Left colon (tissue), 2 donors: ENCODE measurements around the gene NHLH1. TPM values are rescaled to one million over a fixed set of nuclear protein-coding genes. Genes with fewer than 3 reads are reported as not detected.

ENCODE experiments used
- ATAC-seq: fragments of 200-7000 bp; cut with Tn5 transposase; one replicate; pipeline ENCODE4 v1.9.1; 2020; ENCODE audit warnings: mild to moderate bottlenecking, moderate library complexity
- DNase-seq, 2 donors: peaks; one replicate each; pipeline ENCODE4 v3.0.0-alpha.2; 2020
- intact Hi-C, 2 donors: fragments of 100-400 bp; cut with DNase I in 1 of 2; cut with micrococcal nuclease in 1 of 2; formaldehyde crosslinking; loops; one replicate each; pipeline versions ENCODE4 v1.11.2 to v1.14.0; 2022; cut with DNase I, micrococcal nuclease
- long read RNA-seq: library from polyadenylated mRNA; unstranded; transcript quantifications from one replicate; pipeline ENCODE4 v2.0.0, GENCODE V29; 2021
- total RNA-seq, 2 donors: library from RNA; stranded (reverse); fragmentation: NEBNext Ultra II Directional; extraction: Animal tissue kit (Norgen Biotek cat#: 25700); gene quantifications; one replicate each; pipeline ENCODE4 v1.2.1, GENCODE V29; 2021
- donor health status: DM: no; HTN: no; CAD: no.
- donor health status: DM: yes; HTN: yes; CAD: no.

The NHLH1 gene
- total RNA-seq: under 1 TPM in 1 of 2 donors, not detected in 1; 0.20 TPM
- long read RNA-seq: 0 reads

- no peak for DNase-seq
- intact Hi-C loops: no loop called here
Measured at GRCh38 chr1:160366731-160367515, at the start of gene NHLH1. Gene NHLH1 (plus strand): TSS chr1:160367071. CDS start chr1:160370732, 3,661 bp downstream.

GRCh38 chr1:160322831-160323230 is 44.0 kb upstream of the NHLH1 start:
- no peak for DNase-seq
- ATAC-seq: no peak
- intact Hi-C loops: no loop called here

More at GRCh38 chr1:160366731-160367515, at the start of gene NHLH1:
- no peak for ATAC-seq

GRCh38 chr1:160325252-160325651 is 41.6 kb upstream of the NHLH1 start:
- intact Hi-C loops: no loop called here
- no peak for ATAC-seq

GRCh38 chr1:160326418-160326817 is 40.5 kb upstream of the NHLH1 start:
- ATAC-seq: no peak
- DNase-seq: no peak
- intact Hi-C loops: no loop called here

More at GRCh38 chr1:160325252-160325651, 41.6 kb upstream of the NHLH1 start:
- DNase-seq: no peak

- intact Hi-C loops: no loop called here
Measured at GRCh38 chr1:160328184-160328583, 38.7 kb upstream of the NHLH1 start.

GRCh38 chr1:160330119-160330518 is 36.8 kb upstream of the NHLH1 start:
- no peak for ATAC-seq
- no peak for DNase-seq
- intact Hi-C loops: no loop called here

More at GRCh38 chr1:160328184-160328583, 38.7 kb upstream of the NHLH1 start:
- DNase-seq (no peak), ATAC-seq (no peak)

- intact Hi-C loops: no loop called here
- no peak for DNase-seq
- no peak for ATAC-seq
Measured at GRCh38 chr1:160332516-160332915, 34.4 kb upstream of the NHLH1 start.

GRCh38 chr1:160338580-160338979 is 28.3 kb upstream of the NHLH1 start:
- DNase-seq: no peak
- intact Hi-C loops: no loop called here

GRCh38 chr1:160340146-160340545 is 26.7 kb upstream of the NHLH1 start:
- ATAC-seq (no peak), DNase-seq (no peak)
- intact Hi-C loops: no loop called here

More at GRCh38 chr1:160338580-160338979, 28.3 kb upstream of the NHLH1 start:
- ATAC-seq: no peak

GRCh38 chr1:160340866-160341265 is 26.0 kb upstream of the NHLH1 start:
- ATAC-seq (no peak), DNase-seq (no peak)
- intact Hi-C loops: no loop called here

GRCh38 chr1:160342526-160342925 is 24.3 kb upstream of the NHLH1 start:
- ATAC-seq (peak; percentile 44), DNase-seq (peak in 1 of 2 donors; percentile 15)
- intact Hi-C loops: no loop called here

- peak; percentile 97 for ATAC-seq
- intact Hi-C loops: no loop called here
- peak; percentile 94 for DNase-seq
Measured at GRCh38 chr1:160342953-160343869, 23.7 kb upstream of the NHLH1 start, which contains the start of the genes COPA and NCSTN. Gene COPA (minus strand): TSS chr1:160343250. CDS start chr1:160343170, 80 bp downstream. Gene NCSTN (plus strand): TSS chr1:160343383. CDS start chr1:160343397, 14 bp downstream.

GRCh38 chr1:160344241-160344640 is 22.6 kb upstream of the NHLH1 start:
- ATAC-seq (no peak), DNase-seq (no peak)
- intact Hi-C loops: no loop called here

GRCh38 chr1:160344936-160345335 is 21.9 kb upstream of the NHLH1 start:
- ATAC-seq (no peak), DNase-seq (no peak)
- intact Hi-C loops: no loop called here

- no peak for ATAC-seq
- intact Hi-C loops: no loop called here
- DNase-seq: no peak
Measured at GRCh38 chr1:160346463-160346862, 20.4 kb upstream of the NHLH1 start.

GRCh38 chr1:160346958-160347357 is 19.9 kb upstream of the NHLH1 start:
- ATAC-seq (no peak), DNase-seq (peak in 1 of 2 donors; percentile 12)
- intact Hi-C loops: no loop called here

- DNase-seq (no peak), ATAC-seq (no peak)
- intact Hi-C loops: no loop called here
Measured at GRCh38 chr1:160351629-160352028, 15.2 kb upstream of the NHLH1 start.

- DNase-seq: no peak
Measured at GRCh38 chr1:160352555-160352954, 14.3 kb upstream of the NHLH1 start.

GRCh38 chr1:160353223-160353622 is 13.6 kb upstream of the NHLH1 start:
- intact Hi-C loops: no loop called here
- ATAC-seq (no peak), DNase-seq (no peak)

More at GRCh38 chr1:160352555-160352954, 14.3 kb upstream of the NHLH1 start:
- intact Hi-C loops: no loop called here
- ATAC-seq: no peak
